Psoas muscle (tissue), 8 donors: ENCODE data around the gene PRPF6. TPM values are rescaled to one million over a fixed set of nuclear protein-coding genes. Genes with fewer than 3 reads are reported as not detected.

ENCODE experiments used
- ATAC-seq, 4 donors: fragments of 200-7000 bp; cut with Tn5 transposase; one replicate each; pipeline ENCODE4 v1.9.1; 2020; ENCODE audit warnings: moderate library complexity in 3 of 4, mild to moderate bottlenecking in 2 of 4
- DNase-seq, 2 donors: peaks; one replicate each; pipeline ENCODE4 v3.0.0-alpha.2; 2020
- H3K27ac ChIP-seq: fragments of 200-600 bp; one replicate; pipeline ENCODE4 v1.8.0; 2022
- H3K27me3 ChIP-seq, 3 donors: fragments of 200-600 bp in 1 of 3; one replicate each; pipeline versions ENCODE4 v1.6.1 to v1.8.0; 2013 to 2022; ENCODE audit warnings: low read length in 2 of 3, mild to moderate bottlenecking in 2 of 3, moderate library complexity in 1 of 3; ENCODE audit not compliant: insufficient read depth in 3 of 3
- H3K36me3 ChIP-seq, 2 donors: fragments of 200-600 bp in 1 of 2; one replicate each; pipeline versions ENCODE4 v1.6.1 to v1.8.0; 2013 to 2022; ENCODE audit warnings: low read depth in 1 of 2, mild to moderate bottlenecking in 1 of 2, moderate library complexity in 1 of 2; ENCODE audit not compliant: insufficient read depth in 1 of 2
- H3K4me1 ChIP-seq: fragments of 200-600 bp; one replicate; pipeline ENCODE4 v1.8.0; 2022
- H3K4me3 ChIP-seq: fragments of 200-600 bp; one replicate; pipeline ENCODE4 v1.8.0; 2022; ENCODE audit warnings: mild to moderate bottlenecking
- H3K9me3 ChIP-seq: fragments of 200-600 bp; one replicate; pipeline ENCODE4 v1.8.0; 2022
- WGBS, 3 donors: extraction: QIAGEN DNeasy Blood & Tissue Kit; methylation state at CpG; one replicate each; pipeline versions ENCODE4 v1.1.6 to v1.1.7; 2013; 5-methylcytosine and 5-hydroxymethylcytosine counted together
- intact Hi-C, 2 donors: fragments of 100-400 bp; cut with DNase I; formaldehyde crosslinking; loops; one replicate each; pipeline versions ENCODE4 v1.11.0 to v1.14.2; 2022
- polyA plus RNA-seq, 3 donors: library from polyadenylated mRNA; stranded (reverse); fragments of 200-250 nt; gene quantifications; one replicate each; pipeline ENCODE4 v1.2.3, GENCODE V29; 2013
- total RNA-seq, 4 donors: library from RNA; stranded (reverse); fragmentation: NEBNext Ultra II Directional in 2 of 4; extraction: Animal tissue kit (Norgen Biotek cat#: 25700) in 2 of 4; gene quantifications; one replicate each; pipeline versions ENCODE4 v1.2.1 to v1.2.4, GENCODE V29; 2021 to 2023
- TF ChIP-seq, protein P1 (sequence below): fragments of 200-600 bp; IDR thresholded peaks from one replicate; pipeline ENCODE4 v1.8.0; 2022; ENCODE audit warnings: antibody characterized with exemption
- donor health status: healthy with polysubstance abuse.
- donor health status: DM: no; HTN: no; CAD: no; lungs with moderate emphysema.
- donor health status: Bipolar disorder and iron deficiency.
- donor health status: healthy.
- donor health status: DM: yes; HTN: yes; CAD: no.
- donor health status: DM: no; HTN: no; CAD: no.
- donor health status: DM: no; HTN: no; CAD: no.
- donor health status: DM: yes; HTN: yes; CAD: no.

The PRPF6 gene
- total and polyA plus RNA-seq, 7 donors, result 38.8 to 75.4 (median 56.8) TPM

GRCh38 chr20:64062276-64062595, 81.3 kb downstream of the PRPF6 start:
- H3K9me3 ChIP-seq, result no peaks in the 10 kb centered on the region
- 38 to 44% (median 43%) methylated on average over 5 of the region's 5 CpGs for WGBS, 3 donors
- intact Hi-C loops, result no loop called here
- H3K27ac ChIP-seq, result peak overlapping the region; percentile 80
- DNase-seq, result no peak
- H3K27me3 ChIP-seq, result no peaks in the 10 kb centered on the region
- peak; percentile 0 to 6 (median 2) for ATAC-seq
- TF ChIP-seq, protein P1, sequence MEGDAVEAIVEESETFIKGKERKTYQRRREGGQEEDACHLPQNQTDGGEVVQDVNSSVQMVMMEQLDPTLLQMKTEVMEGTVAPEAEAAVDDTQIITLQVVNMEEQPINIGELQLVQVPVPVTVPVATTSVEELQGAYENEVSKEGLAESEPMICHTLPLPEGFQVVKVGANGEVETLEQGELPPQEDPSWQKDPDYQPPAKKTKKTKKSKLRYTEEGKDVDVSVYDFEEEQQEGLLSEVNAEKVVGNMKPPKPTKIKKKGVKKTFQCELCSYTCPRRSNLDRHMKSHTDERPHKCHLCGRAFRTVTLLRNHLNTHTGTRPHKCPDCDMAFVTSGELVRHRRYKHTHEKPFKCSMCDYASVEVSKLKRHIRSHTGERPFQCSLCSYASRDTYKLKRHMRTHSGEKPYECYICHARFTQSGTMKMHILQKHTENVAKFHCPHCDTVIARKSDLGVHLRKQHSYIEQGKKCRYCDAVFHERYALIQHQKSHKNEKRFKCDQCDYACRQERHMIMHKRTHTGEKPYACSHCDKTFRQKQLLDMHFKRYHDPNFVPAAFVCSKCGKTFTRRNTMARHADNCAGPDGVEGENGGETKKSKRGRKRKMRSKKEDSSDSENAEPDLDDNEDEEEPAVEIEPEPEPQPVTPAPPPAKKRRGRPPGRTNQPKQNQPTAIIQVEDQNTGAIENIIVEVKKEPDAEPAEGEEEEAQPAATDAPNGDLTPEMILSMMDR, result no peak
- H3K4me3 ChIP-seq, result peak overlapping the region; percentile 97
- peaks cover 9% of the 10 kb centered on the region for H3K4me1 ChIP-seq
- no peaks in the 10 kb centered on the region for H3K36me3 ChIP-seq

GRCh38 chr20:64062596-64063388, 81.9 kb downstream of the PRPF6 start, which contains the start of gene TCEA2:
Gene TCEA2 (plus strand): TSS chr20:64063198. CDS start chr20:64063313, 115 bp downstream.
- 5 to 12% (median 5%) methylated on average over 41 to 85 of the region's 85 CpGs for WGBS, 3 donors
- Histone ChIP-seq H3K36me3 (no peaks in the 10 kb centered on the region), H3K27ac (peak within 1 kb of the TSS; percentile 80), H3K27me3 (no peaks in the 10 kb centered on the region), H3K9me3 (no peaks in the 10 kb centered on the region), H3K4me1 (peaks cover 9% of the 10 kb centered on the region), H3K4me3 (peak within 1 kb of the TSS; percentile 97)
- TF ChIP-seq, protein P1, result no peak
- peak; percentile 98 for DNase-seq
- peak; percentile 96 to 98 (median 98) for ATAC-seq
- intact Hi-C loops, result no loop called here

DNA sequence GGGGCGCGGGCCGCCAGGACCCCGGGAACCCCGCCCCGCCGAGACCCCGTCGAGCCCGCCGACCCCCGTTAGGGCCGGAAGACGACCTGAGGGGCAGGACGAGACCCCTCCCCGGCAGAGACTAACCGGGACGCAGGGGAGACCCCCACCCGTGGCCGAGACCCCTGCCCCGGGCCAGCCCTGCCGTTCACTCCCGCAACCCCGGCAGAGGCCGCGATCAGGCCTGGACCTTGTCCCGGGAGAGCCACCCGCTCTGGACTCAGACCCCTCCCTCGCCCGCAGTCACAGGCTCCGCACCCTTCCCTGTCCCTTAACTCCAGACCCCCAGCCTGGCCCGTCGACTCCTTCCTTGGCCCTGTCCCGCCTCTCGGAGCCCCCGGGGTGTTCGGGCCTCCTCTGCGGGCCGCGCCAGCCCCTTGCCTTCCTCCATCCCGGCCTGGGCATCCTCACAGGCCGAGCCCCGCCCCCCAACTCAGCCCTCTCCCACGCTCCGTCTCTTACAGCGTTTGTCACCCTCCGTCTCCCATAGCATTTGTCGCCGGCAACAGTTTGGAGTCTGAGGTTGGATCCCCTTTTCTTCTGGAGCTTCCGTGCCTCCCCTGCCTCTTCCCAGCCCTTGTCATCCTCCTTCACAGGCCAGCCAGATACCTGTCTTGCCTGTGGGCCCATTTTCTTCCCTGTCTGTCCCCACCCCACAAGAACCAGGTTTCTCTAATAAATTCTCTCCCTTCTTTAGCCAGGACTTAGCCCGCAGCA, 82.6 kb downstream of the PRPF6 start:
- Histone ChIP-seq H3K4me1 (peaks cover 9% of the 10 kb centered on the region), H3K27me3 (no peaks in the 10 kb centered on the region), H3K27ac (peak overlapping the region; percentile 80), H3K36me3 (no peaks in the 10 kb centered on the region), H3K9me3 (no peaks in the 10 kb centered on the region), H3K4me3 (peak overlapping the region; percentile 97)
- DNase-seq, result peak in 1 of 2 donors; percentile 54
- WGBS, 3 donors, result 2 to 3% (median 2%) methylated on average over 33 to 51 of the region's 51 CpGs
- peak in 3 of 4 donors; percentile 4 to 14 (median 6) for ATAC-seq
- TF ChIP-seq, protein P1, result no peak
- intact Hi-C loops, result no loop called here

GRCh38 chr20:64064145-64064698, 83.3 kb downstream of the PRPF6 start:
- H3K4me1 ChIP-seq, result peaks cover 9% of the 10 kb centered on the region
- 20 to 37% (median 20%) methylated on average over 12 of the region's 12 CpGs for WGBS, 3 donors
- H3K9me3 ChIP-seq, result no peaks in the 10 kb centered on the region
- H3K4me3 ChIP-seq, result peak overlapping the region; percentile 97
- ATAC-seq, result no peak
- H3K36me3 ChIP-seq, result no peaks in the 10 kb centered on the region
- intact Hi-C loops, result no loop called here
- TF ChIP-seq, protein P1, result no peak
- H3K27me3 ChIP-seq, result no peaks in the 10 kb centered on the region
- no peak overlapping the region for H3K27ac ChIP-seq
- DNase-seq, result no peak
